Measurements from ENCODE around the gene BCL7C.
"Not testable (repeated sequence)": the region's sequence is repeated elsewhere in the genome, so short reads cannot be mapped to it uniquely, and the experiment has no call there.

The BCL7C gene

GRCh38 chr16:30895627-30896260 lies 1.9 kb upstream of the BCL7C start:
- DNase-seq (ENCODE audit: low read depth in 2 of 2), result no peak

- DNase-seq (ENCODE audit: low read depth in 2 of 2), result no peak
Observed at GRCh38 chr16:30894540-30895368, 877 bp upstream of the BCL7C start.

GRCh38 chr16:30893417-30893743 lies 497 bp downstream of the BCL7C start:
- DNase-seq (ENCODE audit: low read depth in 2 of 2), result no peak

GRCh38 chr16:30892670-30893416 lies 1.0 kb downstream of the BCL7C start:
- DNase-seq (ENCODE audit: low read depth in 2 of 2), result no peak

DNA sequence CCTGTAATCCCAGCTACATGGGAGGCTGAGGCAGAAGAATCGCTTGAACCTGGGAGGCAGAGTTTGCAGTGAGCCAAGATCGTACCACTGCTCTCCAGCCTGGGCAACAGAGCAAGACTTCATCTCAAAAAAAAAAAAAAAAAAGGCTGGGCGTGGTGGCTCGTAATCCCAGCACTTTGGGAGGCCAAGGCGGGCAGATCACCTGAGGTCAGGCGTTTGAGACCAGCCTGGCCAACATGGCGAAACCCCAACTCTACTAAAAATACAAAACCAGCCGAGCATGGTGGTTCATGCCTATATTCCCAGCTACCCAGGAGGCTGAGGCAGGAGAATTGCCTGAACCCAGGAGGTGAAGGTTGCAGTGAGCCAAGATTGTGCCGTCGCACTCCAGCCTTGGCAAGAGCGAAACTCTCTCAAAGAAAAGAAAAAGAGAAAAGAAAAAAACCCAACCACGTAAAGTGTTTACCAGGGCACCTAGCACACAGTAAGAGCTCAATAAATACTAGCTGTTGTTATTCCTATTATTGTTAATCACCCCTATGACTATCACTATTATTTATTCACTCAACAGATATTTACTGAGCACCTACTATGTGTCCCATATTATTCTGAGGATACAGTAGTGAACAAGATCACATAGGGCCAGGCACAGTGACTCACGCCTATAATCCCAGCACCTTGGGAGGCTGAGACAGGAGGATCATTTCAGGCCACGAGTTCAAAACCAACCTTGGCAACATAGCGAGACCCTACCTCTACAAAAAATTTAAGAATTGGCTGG lies 2.6 kb downstream of the BCL7C start:
- DNase-seq (ENCODE audit: low read depth in 2 of 2), result not testable (repeated sequence)

DNA sequence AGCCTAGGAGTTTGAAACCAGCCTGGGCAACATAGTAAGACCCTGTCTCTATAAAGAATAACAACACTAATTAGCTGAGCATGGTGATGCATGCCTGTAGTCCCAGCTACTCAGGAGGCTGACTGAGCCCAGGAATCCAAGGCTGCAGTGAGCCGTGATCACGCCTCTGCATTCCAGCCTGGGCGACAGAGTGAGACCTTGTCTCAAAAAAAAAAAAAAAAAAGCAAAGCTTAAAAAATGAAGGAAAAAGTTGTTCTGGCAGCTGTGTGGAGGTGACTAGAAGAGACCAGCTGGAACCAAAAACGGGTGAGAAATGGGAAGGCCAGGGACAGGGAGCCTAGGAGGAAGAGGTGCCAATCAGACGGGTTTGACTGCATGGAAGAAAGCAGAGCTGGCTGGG lies 4.2 kb downstream of the BCL7C start:
- DNase-seq (ENCODE audit: low read depth in 2 of 2), result no peak

GRCh38 chr16:30888856-30889499 lies 4.9 kb downstream of the BCL7C start:
- no peak for DNase-seq (ENCODE audit: low read depth in 2 of 2)

DNA sequence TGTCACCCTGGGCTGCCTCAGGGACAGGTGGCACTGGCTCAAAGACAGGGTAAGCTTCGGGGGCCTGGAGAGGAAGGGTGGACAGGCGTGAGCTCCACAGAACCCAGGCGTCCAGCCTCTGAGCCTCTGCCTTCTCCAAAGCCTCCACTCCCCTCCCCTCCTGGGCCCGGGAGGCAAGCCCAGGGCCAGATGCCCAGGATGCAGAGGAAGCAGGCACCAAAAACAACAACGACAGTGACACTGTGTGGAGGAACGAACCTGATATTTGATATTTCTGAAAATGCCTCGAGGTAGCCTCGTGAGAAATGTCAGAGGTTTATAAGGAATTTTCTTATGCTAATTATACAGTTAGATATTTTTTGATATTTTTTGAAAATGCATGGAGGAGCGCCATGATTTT lies 6.0 kb downstream of the BCL7C start:
- no peak for DNase-seq (ENCODE audit: low read depth in 2 of 2)

- no peak for DNase-seq (ENCODE audit: low read depth in 2 of 2)
Observed at GRCh38 chr16:30886145-30886544, 7.7 kb downstream of the BCL7C start.

DNA sequence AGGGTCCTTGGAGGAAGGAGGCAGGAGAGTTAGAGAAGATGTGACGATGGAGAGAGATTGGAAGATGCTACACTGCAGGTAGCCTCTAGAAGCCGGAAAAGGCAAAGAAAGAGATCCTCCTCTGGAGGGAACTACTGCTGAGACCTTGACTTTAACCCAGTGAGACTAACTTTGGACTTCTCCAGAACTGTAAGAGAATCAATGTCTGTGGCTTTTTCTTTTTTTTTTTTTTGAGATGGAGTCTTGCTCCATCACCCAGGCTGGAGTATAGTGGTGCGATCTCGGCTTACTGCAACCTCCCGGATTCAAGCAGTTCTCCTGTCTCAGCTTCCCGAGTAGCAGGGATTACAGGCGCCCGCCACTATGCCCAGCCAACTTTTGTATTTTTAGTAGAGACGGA lies 8.7 kb downstream of the BCL7C start:
- DNase-seq (ENCODE audit: low read depth in 2 of 2), result no peak

GRCh38 chr16:30884760-30885159 lies 9.1 kb downstream of the BCL7C start:
- DNase-seq (ENCODE audit: low read depth in 2 of 2), result no peak

- DNase-seq (ENCODE audit: low read depth in 2 of 2), result no peak
Observed at GRCh38 chr16:30882429-30883310, 11.2 kb downstream of the BCL7C start.

GRCh38 chr16:30876867-30877266 lies 17.0 kb downstream of the BCL7C start:
- no peak for DNase-seq (ENCODE audit: low read depth in 2 of 2)

GRCh38 chr16:30875871-30876801 lies 17.7 kb downstream of the BCL7C start:
- no peak for DNase-seq (ENCODE audit: low read depth in 2 of 2)

GRCh38 chr16:30874821-30875717 lies 18.8 kb downstream of the BCL7C start:
- peak; percentile 76 to 79 for DNase-seq (ENCODE audit: low read depth in 2 of 2)

GRCh38 chr16:30874244-30874820 lies 19.5 kb downstream of the BCL7C start:
- no peak for DNase-seq (ENCODE audit: low read depth in 2 of 2)

GRCh38 chr16:30870904-30871303 lies 23.0 kb downstream of the BCL7C start:
- DNase-seq (ENCODE audit: low read depth in 2 of 2), result no peak

- DNase-seq (ENCODE audit: low read depth in 2 of 2), result no peak
Observed at GRCh38 chr16:30867747-30868146, 26.1 kb downstream of the BCL7C start.

Data from stimulated activated CD8-positive, alpha-beta memory T cell treated with anti-CD3 and anti-CD28 coated beads, Interleukin-2, amount 100 ng/mL, for 1 hour (primary cell).